GM12801 (cell line): ENCODE measurements around the gene KIRREL3.

Experiments
- TF ChIP-seq, protein P1 (sequence below): IDR thresholded peaks from one replicate; pipeline ENCODE4 v1.5.1; 2011; ENCODE audit warnings: control low read depth; ENCODE audit not compliant: insufficient read length; ENCODE audit errors: extremely low read depth

The KIRREL3 gene

DNA sequence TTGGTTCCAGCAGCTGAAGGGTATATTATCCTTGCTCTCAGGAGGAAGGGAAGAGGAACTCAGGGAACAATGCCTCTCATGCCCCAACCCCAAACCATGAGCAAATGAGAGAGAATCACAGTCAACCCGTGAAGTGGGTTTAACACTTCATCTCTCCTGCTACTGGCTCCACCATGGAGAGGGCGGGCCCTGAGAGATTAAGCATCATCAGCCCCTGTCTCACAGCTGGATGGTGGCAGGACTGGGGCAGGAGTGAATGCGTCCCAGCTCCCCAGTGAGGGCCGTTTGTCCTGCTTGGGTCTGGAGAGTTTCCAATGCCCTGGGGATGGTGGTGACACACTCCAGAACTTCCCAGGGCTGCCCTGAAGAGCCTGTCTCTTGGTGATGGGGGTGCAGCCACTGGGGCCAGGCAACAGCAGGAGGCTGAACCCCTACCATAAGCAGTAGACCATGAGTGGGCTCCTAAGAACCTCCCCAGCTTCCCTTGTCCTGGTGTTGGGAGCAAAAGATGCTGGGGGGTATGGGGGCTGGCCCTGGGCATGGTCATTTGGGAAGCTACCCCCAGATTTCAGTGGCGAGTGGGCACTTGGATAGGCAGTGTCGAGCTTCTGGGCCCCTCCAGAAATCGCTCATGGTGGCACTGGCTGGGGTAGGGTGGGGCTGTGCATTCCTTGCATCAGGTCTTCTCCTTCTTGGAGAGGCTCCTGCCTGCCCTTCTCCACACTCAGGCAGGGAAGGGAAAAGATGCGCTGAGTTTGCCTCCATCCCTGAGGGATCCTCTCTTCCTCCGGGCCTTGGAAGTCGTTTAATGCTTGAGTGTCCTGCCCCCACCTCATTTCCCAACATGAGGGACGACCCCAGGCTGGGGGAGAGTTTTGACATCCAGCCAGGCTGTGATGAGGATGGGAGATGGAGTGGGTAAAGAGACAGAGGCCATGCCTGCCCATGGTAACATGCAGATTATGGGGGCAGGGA is 487.5 kb downstream of the KIRREL3 start:
- TF ChIP-seq, protein P1, sequence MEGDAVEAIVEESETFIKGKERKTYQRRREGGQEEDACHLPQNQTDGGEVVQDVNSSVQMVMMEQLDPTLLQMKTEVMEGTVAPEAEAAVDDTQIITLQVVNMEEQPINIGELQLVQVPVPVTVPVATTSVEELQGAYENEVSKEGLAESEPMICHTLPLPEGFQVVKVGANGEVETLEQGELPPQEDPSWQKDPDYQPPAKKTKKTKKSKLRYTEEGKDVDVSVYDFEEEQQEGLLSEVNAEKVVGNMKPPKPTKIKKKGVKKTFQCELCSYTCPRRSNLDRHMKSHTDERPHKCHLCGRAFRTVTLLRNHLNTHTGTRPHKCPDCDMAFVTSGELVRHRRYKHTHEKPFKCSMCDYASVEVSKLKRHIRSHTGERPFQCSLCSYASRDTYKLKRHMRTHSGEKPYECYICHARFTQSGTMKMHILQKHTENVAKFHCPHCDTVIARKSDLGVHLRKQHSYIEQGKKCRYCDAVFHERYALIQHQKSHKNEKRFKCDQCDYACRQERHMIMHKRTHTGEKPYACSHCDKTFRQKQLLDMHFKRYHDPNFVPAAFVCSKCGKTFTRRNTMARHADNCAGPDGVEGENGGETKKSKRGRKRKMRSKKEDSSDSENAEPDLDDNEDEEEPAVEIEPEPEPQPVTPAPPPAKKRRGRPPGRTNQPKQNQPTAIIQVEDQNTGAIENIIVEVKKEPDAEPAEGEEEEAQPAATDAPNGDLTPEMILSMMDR = no peak

DNA sequence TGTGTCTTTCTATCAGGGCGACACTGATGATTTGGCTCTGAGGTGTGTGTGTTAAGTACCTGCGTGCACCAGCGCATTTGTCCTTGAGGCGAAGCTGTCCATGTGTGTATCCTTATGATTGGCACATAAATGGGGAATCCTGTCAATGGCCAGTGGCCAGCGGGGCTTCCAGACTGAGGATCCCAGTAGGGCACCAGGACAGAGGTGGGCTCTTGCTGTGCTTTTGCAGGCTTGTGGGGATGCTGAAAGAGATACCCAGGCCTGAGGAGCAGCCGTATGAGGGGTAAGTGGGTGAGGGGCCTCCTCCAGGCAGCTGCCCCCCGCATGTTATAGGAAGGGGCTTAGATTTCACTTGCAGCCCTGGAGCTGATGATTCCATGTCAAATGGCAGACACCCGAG is 488.3 kb downstream of the KIRREL3 start:
- TF ChIP-seq, protein P1 = no peak

DNA sequence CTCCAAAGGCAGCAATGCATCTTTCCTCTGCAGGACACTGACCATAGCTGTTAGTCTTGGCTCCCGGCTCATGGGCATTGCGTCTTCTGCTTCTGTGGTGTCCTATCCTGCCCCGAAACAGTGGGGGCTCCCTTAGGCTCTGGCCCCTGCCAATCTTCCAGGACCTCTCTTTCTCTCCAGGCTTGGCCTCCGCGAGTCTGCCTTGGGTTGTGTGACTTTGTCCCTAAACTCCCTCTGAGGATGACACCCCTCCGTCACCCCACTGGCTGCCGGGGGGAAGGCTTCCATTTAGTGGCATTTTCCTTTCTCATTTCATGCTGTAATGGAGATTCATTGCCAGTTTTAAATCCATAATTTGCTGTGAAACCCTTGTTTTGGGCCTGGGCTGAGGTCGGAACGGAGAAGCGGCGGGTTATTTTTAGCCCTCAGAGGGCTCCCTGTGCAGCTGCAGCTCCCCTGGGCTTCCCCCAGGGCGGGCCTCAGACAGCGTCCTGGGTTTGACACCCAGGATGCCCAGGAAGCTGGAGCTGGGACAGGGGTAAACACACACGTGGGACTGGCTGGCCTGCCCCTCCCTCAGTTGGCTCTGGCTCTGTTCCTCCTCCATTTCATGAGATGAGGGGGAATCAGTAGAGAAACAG is 489.0 kb downstream of the KIRREL3 start:
- TF ChIP-seq, protein P1 = no peak

DNA sequence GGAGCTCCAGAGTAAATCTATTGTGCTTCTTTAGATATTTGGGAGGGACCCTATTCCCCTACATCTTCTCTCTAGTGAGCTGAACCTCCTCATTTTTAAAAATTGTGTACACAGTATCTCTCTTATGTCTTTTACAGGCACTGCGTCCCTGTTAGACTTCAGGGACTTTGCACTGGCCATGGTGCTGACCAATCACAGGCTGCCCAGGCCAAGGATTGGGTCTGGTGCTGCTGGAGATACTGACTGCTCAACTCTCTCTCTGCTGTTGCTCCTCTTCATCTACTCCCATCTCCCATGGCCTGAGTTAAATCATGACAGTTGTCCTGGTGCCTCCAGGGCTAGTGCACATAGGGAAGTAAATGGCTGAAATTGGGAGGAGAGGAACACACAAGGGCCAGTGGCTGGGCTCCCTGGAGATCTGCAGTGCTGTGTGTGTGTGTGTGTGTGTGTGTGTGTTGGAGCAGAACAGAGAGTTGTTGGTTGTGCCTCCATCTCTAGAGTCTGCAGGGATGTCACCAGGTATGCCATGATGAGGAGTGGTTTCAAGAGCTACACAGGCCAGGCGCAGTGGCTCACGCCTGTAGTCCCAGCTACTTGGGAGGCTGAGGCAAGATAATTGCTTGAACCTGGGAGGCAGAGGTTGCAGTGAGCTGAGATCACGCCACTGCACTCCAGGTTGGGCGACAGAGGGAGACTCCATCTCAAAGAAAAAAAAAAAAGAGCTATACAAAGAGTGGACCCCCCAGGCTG is 489.8 kb downstream of the KIRREL3 start:
- TF ChIP-seq, protein P1 = no peak

DNA sequence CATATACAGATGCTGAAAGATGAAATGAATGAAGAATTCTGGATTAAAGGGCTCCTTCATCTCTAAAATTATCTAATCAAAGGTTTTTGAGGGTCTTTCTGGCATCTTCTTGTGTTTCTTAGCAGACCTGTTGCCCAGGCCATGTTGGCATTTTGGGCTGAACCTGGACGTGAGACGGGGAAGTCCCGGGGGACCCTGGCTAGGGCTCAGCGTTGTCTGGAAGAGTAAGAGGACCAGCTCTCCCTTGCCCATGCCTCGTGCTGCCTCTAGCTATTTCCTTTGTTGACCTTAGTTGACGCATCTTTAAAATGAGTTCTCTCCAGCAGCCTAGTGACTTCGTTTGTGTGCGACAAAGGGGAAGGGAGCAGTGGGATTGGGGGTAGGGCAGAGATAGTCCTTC is 492.9 kb downstream of the KIRREL3 start:
- TF ChIP-seq, protein P1 = no peak

DNA sequence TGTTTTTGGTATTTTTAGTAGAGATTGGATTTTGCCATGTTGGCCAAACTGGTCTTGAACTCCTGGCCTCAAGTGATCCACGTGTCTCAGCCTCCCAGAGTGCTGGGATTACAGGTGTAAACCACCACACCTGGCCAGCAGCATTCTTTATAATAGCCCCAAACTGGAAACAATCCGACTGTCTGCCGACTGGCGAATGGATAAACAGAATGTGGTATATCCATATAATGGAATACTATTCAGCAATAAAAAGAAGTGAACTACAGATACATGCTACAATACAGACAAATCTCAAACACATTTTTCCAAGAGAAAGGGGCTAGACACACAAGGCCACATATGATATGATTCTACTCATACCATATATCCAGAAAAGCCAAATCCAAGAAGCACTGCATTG is 493.8 kb downstream of the KIRREL3 start:
- TF ChIP-seq, protein P1 = no peak

DNA sequence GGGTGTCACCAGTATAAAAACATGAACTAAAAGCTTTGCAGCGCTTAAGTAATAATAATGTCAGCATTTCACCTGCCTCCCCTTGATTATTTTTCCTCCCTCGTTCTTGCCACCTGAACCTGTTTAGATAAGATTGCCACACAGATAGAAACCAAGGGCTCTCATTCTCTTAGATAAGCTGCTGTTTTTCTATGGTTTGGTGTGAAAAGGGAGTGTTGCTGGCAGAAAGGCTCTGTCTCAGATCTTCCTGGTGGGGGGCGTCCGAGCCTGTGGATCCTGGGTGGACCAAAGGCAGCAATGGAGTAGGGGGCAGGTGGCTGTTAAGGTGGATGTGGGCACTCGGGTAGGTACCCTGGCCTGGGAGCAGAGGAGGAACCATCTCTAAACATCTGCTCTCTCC is 497.6 kb downstream of the KIRREL3 start:
- TF ChIP-seq, protein P1 = no peak
